Activated naive CD4-positive, alpha-beta T cell treated with anti-CD3 and anti-CD28 coated beads, Interleukin-2, amount 10 ng/mL, durations not matched to agents 7 days and 5 days (primary cell): ENCODE measurements around the gene PRKAG2.

Experiments
- CTCF ChIA-PET: fragments of 350-600 bp; sonication (Branson Sonifier 250); formaldehyde crosslinking; loops from one replicate; lab custom pipeline; 2021; ENCODE audit warnings: antibody characterized with exemption; lab: Charles Lee
- DNase-seq: peaks from one replicate; pipeline ENCODE4 v3.0.0-alpha.2; 2020
- H3K27ac Mint-ChIP-seq: one replicate; pipeline ENCODE4 v1.8.0; 2021; ENCODE audit warnings: mild to moderate bottlenecking, moderate library complexity, mixed read lengths
- H3K27me3 Mint-ChIP-seq: one replicate; pipeline ENCODE4 v1.8.0; 2021; ENCODE audit warnings: mild to moderate bottlenecking, mixed read lengths
- H3K36me3 Mint-ChIP-seq: one replicate; pipeline ENCODE4 v1.8.0; 2021; ENCODE audit warnings: mixed read lengths
- H3K4me1 Mint-ChIP-seq: one replicate; pipeline ENCODE4 v1.8.0; 2021; ENCODE audit warnings: mixed read lengths
- H3K4me3 Mint-ChIP-seq: one replicate; pipeline ENCODE4 v1.8.0; 2021; ENCODE audit warnings: mild to moderate bottlenecking, moderate library complexity, mixed read lengths
- H3K9me3 Mint-ChIP-seq: one replicate; pipeline ENCODE4 v1.8.0; 2021; ENCODE audit warnings: mixed read lengths

The PRKAG2 gene

DNA sequence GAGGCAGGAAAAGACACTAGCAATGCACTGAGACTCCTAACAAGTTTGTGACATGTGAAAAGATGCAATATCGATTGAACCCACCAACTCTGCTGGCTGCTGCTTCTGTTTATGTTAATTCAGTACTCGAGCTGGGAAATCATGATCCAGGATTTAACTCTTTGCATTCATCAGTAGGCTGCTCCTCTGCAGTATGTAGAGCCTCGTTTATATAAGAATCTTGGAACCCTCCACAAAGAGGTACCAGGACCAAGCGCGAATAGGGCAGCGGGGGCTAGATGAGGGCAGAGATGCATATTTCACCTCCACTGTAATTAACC lies 7.8 kb downstream of the PRKAG2 start:
- H3K9me3 Mint-ChIP-seq = no peaks in the 10 kb centered on the region
- CTCF ChIA-PET = no interaction called here
- no peak overlapping the region for H3K27ac Mint-ChIP-seq
- no peak for DNase-seq
- no peaks in the 10 kb centered on the region for H3K27me3 Mint-ChIP-seq
- no peaks in the 10 kb centered on the region for H3K4me1 Mint-ChIP-seq
- H3K36me3 Mint-ChIP-seq = no peaks in the 10 kb centered on the region
- no peak overlapping the region for H3K4me3 Mint-ChIP-seq

DNA sequence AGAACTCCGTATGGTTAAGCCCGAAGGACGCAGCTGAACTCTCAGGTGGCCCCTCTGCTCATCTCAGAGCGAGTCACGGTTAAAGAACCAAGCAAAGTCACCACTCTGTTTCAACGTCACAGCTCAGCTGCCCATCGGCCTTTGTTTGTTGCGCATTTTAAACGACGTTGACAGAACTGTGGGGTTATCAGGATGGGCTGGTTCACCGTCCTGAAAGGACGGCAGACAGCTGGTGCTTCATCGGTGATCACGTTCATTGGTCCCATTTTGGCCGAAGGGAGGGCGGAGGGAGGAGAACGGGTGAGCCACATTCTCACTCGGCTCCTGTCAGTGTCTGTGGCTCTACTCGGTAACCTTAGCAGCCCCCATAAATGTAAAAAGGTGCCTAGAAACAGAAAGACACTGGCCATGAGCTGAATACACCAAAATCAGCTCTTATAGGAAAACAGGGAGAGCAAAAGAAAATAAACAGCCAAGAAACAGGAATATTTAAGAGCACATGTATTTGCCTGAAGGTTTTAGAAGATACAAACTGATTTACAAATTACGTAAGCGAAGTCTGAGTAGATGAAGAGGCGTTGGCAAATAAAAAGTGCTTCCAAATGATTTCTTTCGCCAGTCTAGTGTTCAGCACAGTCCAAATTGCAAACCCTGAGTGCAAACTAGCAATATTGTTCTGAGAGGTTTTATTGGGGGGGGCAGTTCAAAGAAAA lies 8.4 kb downstream of the PRKAG2 start:
- no peak overlapping the region for H3K4me3 Mint-ChIP-seq
- CTCF ChIA-PET = no interaction called here
- no peak for DNase-seq
- H3K4me1 Mint-ChIP-seq = no peaks in the 10 kb centered on the region
- H3K36me3 Mint-ChIP-seq = no peaks in the 10 kb centered on the region
- H3K27me3 Mint-ChIP-seq = no peaks in the 10 kb centered on the region
- no peaks in the 10 kb centered on the region for H3K9me3 Mint-ChIP-seq
- H3K27ac Mint-ChIP-seq = no peak overlapping the region

DNA sequence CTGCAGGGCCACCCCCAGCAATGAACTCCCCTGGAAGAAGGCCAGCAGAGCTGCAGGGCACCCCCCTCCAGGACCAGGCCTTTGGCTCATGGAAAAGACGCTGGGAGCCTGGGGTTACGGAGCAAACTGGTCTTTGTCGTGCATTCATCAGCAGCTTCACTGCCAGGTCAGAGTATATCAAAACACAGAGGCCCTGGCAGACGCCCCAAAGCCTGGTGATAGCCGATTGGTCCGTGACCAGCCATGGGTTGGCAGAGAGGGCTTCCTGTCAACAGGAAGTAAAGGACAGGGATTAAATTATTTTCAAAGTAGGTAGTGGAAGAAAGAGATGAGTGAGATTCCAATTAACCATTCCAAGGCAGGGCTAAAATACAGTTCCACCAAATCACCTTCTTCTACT lies 9.0 kb downstream of the PRKAG2 start:
- H3K4me1 Mint-ChIP-seq = no peaks in the 10 kb centered on the region
- no peaks in the 10 kb centered on the region for H3K27me3 Mint-ChIP-seq
- no peak for DNase-seq
- H3K36me3 Mint-ChIP-seq = no peaks in the 10 kb centered on the region
- H3K27ac Mint-ChIP-seq = no peak overlapping the region
- CTCF ChIA-PET = no interaction called here
- no peak overlapping the region for H3K4me3 Mint-ChIP-seq
- no peaks in the 10 kb centered on the region for H3K9me3 Mint-ChIP-seq

DNA sequence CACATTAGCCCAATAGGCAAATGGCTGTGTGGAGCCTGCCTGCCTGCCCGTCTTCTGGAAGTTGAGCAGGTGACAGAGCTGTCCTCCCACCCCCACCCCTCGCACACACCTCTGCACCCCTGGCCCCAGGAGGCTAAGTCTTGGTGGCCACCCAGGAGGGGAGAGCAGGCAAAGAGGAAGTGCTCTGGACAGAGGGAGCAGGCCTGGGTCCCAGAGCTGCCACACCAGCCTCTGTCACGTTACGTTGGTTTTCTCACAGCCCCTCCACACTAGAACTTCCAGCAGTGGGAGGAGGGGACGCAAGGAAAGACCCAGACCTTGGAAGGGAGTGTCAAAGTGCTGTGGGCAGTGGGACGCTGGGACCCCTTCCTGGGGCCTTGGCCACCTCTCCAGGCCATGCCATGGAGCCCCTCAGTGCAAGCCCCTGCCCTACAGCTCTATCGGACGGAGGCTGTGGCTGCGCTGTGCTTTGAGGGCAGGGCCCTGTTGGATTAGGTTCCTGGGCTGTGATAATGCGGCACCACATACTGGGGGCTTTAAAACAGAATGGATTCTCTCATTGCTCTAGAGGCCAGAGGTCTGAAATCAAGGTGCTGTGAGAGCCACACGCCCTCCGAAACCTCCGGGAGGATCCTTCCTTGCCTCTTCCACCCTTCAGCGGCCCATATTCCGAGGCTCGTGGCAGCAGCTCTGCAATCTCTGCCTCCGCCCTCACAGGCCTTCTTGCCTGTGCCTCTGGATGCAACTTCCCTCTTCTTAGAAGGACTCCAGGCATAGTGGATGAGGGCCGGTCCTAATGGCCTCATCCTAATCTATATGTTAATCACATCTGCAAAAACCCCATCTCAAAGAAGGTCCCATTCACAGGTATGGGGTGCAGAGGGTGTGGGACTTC lies 9.9 kb downstream of the PRKAG2 start:
- CTCF ChIA-PET = no interaction called here
- Mint-ChIP-seq H3K27ac (no peak overlapping the region), H3K27me3 (no peaks in the 10 kb centered on the region), H3K4me3 (no peak overlapping the region), H3K36me3 (no peaks in the 10 kb centered on the region), H3K4me1 (no peaks in the 10 kb centered on the region), H3K9me3 (no peaks in the 10 kb centered on the region)
- DNase-seq = no peak

DNA sequence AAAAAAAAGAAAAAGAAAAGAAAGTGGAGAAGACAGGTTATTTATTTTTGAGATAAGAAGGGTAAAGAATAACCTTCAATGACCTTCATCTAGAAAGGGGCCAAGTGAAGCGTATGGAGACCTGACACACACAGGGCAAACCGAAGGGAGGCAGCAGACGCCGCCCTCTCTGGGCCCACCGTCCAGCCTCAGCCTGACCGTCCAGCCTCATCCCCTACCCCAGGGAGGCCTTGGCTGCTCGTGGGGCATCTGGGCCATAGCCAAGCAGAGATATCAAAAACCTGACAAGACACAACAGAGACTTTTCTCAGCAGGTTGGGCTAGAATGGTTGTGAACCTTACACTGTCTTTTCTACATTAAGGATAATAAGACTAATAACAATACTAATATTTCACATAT lies 10.9 kb downstream of the PRKAG2 start:
- Mint-ChIP-seq H3K36me3 (no peaks in the 10 kb centered on the region), H3K4me3 (no peak overlapping the region), H3K9me3 (no peaks in the 10 kb centered on the region), H3K4me1 (no peaks in the 10 kb centered on the region), H3K27me3 (no peaks in the 10 kb centered on the region), H3K27ac (no peak overlapping the region)
- no peak for DNase-seq
- CTCF ChIA-PET = no interaction called here

DNA sequence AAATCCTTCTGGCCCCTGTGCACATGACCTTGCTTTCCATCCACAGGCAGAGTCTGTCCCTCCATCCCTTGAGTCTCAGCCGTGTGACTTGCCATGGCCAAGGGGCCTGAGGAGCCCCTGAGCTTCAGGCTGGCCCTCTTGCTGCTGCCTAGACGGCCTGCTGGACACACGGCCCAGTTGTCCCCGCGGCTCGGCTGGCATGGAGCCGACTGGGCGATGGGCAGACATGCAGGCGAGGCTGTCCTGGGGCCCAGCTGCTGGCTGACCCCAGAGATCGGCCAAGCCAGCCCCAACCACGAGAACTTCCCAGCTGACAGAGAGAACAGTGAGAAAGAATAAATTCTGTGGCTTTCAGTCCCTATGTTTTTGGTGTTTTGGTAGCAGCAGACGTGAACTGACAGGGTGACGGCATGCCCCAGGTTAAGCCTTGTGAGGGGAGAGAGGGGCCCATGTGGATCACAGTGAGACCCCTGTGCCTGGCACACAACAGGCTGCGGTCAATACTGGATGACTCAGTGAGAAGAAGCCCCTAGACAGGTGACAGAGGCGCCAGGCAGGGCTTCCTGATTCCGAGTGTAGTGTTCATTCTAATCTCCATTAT lies 11.7 kb downstream of the PRKAG2 start:
- Mint-ChIP-seq H3K27ac (no peak overlapping the region), H3K4me1 (no peaks in the 10 kb centered on the region), H3K27me3 (no peaks in the 10 kb centered on the region), H3K4me3 (no peak overlapping the region), H3K9me3 (no peaks in the 10 kb centered on the region), H3K36me3 (no peaks in the 10 kb centered on the region)
- CTCF ChIA-PET = no interaction called here
- DNase-seq = no peak

DNA sequence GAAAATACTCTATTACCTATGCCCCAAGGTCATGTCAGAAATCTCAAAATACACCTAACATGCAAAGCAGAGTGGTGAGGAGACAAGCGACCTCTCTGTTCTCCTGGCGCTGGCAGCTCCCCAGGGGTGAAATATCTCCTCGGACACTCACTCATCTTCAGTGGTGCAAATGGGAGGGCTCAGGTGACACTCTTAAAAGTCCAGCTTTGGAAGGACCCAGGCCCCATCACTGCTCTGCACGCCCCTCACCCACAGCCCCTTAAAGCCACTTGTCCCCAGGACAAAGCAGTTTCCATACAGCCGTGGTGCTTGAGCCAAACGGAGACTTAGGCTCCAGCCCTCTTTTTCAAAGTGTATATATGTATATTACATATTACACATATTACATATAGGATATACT lies 12.4 kb downstream of the PRKAG2 start:
- Mint-ChIP-seq H3K9me3 (no peaks in the 10 kb centered on the region), H3K4me1 (no peaks in the 10 kb centered on the region), H3K27me3 (no peaks in the 10 kb centered on the region), H3K4me3 (no peak overlapping the region), H3K27ac (no peak overlapping the region), H3K36me3 (no peaks in the 10 kb centered on the region)
- no peak for DNase-seq
- CTCF ChIA-PET = no interaction called here

DNA sequence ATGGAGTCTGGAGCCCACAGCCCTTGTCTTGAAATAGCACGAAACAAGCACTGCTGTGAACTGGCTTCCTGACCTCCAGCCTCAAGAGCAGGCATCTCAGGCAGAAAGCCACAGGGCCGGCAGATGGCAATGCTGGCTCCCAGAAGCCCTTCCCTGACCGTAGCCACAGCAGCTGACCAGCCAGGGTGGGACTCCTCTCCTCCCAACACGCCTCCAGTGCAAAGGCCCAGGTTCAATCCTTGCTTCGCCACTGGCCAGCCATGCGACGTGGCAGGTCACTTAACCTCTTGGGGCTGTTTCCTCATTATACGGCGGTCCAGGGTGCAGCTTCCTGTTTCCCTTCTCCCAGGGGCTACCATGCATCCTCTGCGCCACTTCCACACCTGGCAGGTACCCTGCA lies 12.8 kb downstream of the PRKAG2 start:
- H3K27me3 Mint-ChIP-seq = no peaks in the 10 kb centered on the region
- H3K27ac Mint-ChIP-seq = no peak overlapping the region
- no peaks in the 10 kb centered on the region for H3K36me3 Mint-ChIP-seq
- no peaks in the 10 kb centered on the region for H3K9me3 Mint-ChIP-seq
- DNase-seq = no peak
- H3K4me3 Mint-ChIP-seq = no peak overlapping the region
- CTCF ChIA-PET = no interaction called here
- H3K4me1 Mint-ChIP-seq = no peaks in the 10 kb centered on the region

DNA sequence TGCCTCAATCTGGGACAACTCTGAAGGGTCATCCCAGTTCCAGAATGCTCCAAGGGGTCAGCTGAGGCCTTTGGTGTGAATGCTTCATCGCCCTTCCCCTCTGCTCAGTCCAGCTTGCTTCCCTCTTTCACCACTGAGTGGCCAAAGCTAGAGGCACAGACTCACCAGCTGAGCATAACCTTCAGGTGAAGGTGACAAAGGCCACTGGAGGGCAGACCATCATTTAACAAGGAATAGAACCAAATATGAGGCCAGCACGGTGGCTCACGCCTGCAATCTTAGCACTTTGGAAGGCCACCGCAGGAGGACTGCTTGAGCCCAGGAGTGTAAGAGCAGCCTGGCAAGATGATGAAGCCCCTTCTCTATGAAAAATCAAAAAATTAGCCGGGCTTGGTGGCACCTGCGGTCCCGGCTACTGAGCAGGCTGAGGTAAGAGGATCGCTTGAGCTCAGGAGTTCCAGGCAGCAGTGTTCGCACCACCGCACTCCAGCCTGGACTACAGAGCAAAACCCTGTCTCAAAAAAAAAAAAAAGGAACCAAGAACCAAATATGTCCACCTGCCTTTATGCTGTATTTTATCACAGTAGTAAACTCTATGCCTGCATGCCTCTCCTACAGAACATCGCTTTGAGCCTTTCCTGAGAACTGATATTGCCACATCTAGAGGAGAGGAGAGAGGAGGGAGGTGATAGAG lies 13.4 kb downstream of the PRKAG2 start:
- Mint-ChIP-seq H3K9me3 (no peaks in the 10 kb centered on the region), H3K4me3 (no peak overlapping the region), H3K27ac (no peak overlapping the region), H3K4me1 (no peaks in the 10 kb centered on the region), H3K27me3 (no peaks in the 10 kb centered on the region), H3K36me3 (no peaks in the 10 kb centered on the region)
- peak; percentile 31 for DNase-seq
- CTCF ChIA-PET = interaction anchor here (0.9 kb wide), 1 partner anchor 118 kb away, joined by 4 read pairs; no protein-coding TSS in a partner anchor

DNA sequence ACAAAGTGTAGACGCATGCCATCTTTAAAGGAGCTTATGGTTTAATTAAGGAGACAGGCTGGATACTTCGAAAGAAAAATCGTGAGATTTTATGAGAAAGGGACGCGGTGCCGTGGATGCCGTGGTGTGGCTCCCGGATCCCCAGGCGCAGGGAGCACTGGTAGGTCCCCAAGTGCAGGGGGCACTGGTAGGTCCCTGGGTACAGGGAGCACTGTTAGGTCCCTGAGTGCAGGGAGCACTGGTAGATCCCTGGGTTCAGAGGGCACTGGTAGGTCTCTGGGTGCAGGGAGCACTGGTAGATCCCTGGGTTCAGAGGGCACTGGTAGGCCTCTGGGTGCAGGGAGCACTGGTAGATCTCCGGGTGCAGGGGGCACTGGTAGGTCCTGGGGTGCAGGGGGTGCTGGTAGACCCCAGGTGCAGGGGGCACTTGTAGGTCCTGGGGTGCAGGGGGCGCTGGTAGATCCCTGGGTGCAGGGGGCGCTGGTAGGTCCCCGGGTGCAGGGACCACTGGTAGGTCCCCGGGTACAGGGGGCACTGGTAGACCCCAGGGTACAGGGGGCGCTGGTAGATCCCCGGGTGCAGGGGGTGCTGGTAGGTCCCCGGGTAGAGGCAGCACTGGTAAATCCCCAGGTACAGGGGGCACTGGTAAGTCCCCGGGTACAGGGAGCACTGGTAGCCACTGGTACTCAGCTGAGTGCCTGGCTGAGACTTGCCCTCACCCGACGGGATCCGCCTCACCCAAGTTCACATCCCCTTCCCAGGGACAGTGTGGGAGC lies 14.1 kb downstream of the PRKAG2 start:
- Mint-ChIP-seq H3K9me3 (no peaks in the 10 kb centered on the region), H3K4me3 (no peak overlapping the region)
- CTCF ChIA-PET = interaction anchor here (0.9 kb wide), 1 partner anchor 119 kb away, joined by 4 read pairs; no protein-coding TSS in a partner anchor

DNA sequence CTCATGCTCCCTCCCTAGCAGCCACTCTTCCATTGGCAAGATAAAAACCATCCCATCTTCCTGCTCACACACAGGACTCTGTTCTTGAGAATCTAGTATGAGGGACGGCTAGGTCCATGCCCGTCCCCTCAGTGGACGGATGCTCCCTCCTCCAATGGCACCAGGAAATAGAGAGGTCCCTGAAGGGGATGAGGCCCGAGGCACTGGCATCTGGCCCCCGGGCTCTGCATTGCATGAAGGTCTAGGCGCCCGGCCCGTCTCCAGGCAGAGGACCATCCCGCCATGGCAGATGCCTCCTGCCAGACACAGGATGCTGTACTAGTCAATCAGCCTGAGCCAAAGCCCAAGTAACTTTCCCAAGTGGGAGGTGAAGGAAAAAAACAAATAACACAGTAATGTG lies 15.0 kb downstream of the PRKAG2 start:
- no peaks in the 10 kb centered on the region for H3K9me3 Mint-ChIP-seq
- no peak overlapping the region for H3K4me3 Mint-ChIP-seq
- no peak for DNase-seq
- H3K4me1 Mint-ChIP-seq = no peaks in the 10 kb centered on the region
- CTCF ChIA-PET = no interaction called here
- H3K27ac Mint-ChIP-seq = no peak overlapping the region
- no peaks in the 10 kb centered on the region for H3K36me3 Mint-ChIP-seq
- no peaks in the 10 kb centered on the region for H3K27me3 Mint-ChIP-seq

More for the DNA sequence above, 14.1 kb downstream of the PRKAG2 start:
- Mint-ChIP-seq H3K27me3 (no peaks in the 10 kb centered on the region), H3K4me1 (no peaks in the 10 kb centered on the region), H3K27ac (no peak overlapping the region), H3K36me3 (no peaks in the 10 kb centered on the region)
- DNase-seq = no peak

DNA sequence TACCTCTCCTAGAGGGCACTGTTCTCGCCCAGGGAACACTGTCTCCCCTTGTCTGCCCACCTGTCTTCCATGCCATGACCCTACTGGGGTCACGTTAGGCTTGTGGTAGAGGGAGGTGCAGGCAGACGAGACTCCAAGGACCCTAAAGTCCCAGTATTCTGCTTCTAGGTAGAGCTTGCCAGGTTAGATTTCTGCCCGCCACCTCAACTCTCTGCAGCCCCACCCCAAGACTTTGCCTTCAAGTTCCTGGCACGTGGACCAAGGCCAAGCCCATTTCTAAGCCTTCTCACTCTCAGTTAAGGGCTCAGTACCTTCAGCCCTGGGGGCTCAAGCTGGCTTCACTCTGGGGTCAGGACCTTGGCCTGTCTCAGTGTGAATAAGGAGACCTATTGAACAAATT lies 16.1 kb downstream of the PRKAG2 start:
- H3K4me1 Mint-ChIP-seq = no peaks in the 10 kb centered on the region
- no peaks in the 10 kb centered on the region for H3K36me3 Mint-ChIP-seq
- CTCF ChIA-PET = interaction anchor here (1.7 kb wide), 1 partner anchor 10 kb away, joined by 3 read pairs; no protein-coding TSS in a partner anchor
- no peak for DNase-seq
- no peak overlapping the region for H3K27ac Mint-ChIP-seq
- no peaks in the 10 kb centered on the region for H3K9me3 Mint-ChIP-seq
- H3K4me3 Mint-ChIP-seq = no peak overlapping the region
- no peaks in the 10 kb centered on the region for H3K27me3 Mint-ChIP-seq

DNA sequence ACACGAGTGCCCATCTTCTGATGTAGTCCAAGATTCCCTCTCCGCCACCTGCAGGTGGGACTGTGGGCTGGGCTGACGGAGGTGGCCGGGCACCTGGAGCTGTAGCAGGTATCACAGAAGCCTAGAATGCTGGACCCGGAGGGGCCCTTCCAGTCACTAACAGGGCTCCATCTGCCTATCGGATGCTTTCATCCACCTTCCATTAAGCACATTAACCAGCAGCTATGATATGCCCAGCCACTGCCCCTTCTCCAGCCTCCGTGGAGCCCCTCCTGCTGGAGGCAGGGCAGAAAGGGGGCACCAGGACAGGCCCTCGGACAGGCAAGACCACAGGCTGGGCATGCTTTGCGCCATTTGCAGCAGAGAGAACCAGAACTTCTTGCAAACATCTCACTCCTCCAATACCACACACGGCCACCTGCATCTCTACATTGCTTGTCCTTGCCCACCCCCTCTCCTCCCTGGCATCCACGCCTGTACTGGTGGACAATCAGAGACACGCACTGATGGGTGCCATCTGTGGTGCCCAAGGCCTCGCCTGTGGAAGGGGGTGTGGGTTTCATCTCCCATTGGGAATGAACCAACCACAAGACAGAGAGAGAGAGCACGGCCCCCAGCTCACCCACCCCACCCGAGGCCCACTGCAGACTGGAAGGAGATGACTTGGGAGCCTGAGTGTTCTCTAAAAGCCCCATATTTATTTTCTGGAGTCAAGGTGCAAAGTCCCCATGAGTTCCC lies 16.8 kb downstream of the PRKAG2 start:
- Mint-ChIP-seq H3K4me1 (no peaks in the 10 kb centered on the region), H3K4me3 (no peak overlapping the region), H3K27me3 (no peaks in the 10 kb centered on the region), H3K36me3 (no peaks in the 10 kb centered on the region), H3K27ac (no peak overlapping the region), H3K9me3 (no peaks in the 10 kb centered on the region)
- DNase-seq = no peak
- CTCF ChIA-PET = interaction anchor here (1.7 kb wide), 1 partner anchor 10 kb away, joined by 3 read pairs; no protein-coding TSS in a partner anchor
